Amygdala (tissue), 56 donors: Measurements from ENCODE around the gene CATSPER4.
A peak's percentile ranks its signal among the peaks of the same experiment; 100 is the strongest.
"Not testable (repeated sequence)": the region's sequence is repeated elsewhere in the genome, so short reads cannot be mapped to it uniquely, and the experiment has no call there.

Source experiments
- DNase-seq, 56 donors: peaks; one replicate each; lab custom pipeline; 2025; lab: John Stamatoyannopoulos, UW

CATSPER4 gene

DNA sequence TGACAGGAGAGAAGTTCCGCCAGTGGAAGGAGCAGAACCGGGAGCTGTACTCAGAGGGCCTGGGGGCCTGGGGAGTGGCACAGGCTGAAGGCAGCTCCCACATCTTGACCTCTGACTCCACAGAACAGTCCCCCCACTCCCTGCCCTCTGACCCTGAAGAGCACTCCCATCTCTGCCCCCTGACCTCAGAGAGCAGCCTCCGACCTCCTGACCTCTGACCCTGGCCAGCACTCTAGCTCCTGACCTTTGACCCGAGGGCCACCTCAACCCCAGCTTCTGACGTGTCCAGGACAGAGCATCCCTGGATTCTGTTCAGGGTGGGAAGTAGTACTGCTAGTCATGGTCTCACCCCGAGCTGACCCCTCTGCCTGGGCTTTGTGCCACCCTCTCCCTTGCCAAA, 1.1 kb upstream of the CATSPER4 start:
- DNase-seq, result peak in 2 of 56 donors; percentile 10 to 41

DNA sequence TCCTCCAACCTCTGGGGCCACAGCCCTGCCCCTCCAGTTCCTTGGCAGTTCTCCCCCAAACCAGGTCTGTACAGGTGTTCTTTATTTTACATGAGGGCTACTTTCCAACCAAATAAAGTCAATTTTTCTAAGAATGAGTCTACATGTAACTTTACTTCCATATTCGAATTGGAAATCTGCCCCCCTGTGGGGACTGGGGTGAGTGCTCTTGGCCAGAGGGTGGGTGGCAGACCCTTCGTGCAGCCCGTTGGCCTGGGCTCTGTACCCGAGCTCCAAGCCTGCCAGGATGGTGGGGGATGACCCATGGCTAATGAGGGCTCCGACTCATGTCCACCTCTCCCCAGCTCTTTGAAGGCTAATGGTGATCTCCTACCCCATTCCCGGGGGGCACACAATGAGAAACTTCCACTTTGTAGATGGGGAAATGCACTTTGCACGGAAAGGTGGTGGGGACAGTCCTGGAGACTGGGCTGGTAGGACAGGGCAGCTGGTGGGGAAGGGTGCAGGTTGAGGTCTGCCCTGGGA, 589 bp upstream of the CATSPER4 start:
- DNase-seq, result no peak

DNA sequence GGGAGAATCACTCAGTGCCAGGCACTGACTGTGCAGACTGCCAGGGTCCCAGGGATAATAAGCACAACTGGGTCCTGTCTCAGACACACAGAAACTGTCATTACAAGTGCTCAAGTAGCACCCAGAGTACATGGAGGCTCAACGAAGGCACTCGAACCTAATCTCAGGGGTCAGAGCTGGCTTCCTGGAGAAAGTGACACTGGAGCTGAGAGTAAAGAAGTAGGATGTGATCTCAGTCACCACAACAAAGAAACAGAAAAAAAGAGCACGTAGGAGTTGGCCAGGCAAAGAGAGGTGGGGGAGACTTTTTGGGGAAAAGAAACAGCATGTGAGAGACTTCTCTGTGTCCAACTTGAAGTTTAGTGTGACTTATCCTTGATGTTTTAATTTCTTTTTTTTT, 1.3 kb downstream of the CATSPER4 start:
- no peak for DNase-seq

DNA sequence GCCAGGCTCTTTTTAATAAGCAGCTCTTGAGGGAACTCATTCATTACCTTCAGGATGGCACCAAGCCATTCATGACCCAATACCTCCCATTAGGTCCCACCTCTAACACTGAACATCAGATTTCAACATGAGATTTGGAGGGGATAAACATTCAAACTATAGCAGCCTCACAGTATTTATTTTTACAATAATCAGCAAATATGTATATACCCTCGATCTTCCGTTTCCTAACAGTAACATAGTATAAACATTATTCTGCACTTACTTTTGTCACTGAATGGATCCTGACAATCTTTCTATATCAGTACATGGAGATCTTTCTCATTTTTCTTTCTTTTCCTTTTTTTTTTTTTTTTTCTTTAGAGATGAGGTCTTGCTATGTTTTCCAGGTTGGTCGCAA, 5.4 kb downstream of the CATSPER4 start:
- DNase-seq, result no peak

DNA sequence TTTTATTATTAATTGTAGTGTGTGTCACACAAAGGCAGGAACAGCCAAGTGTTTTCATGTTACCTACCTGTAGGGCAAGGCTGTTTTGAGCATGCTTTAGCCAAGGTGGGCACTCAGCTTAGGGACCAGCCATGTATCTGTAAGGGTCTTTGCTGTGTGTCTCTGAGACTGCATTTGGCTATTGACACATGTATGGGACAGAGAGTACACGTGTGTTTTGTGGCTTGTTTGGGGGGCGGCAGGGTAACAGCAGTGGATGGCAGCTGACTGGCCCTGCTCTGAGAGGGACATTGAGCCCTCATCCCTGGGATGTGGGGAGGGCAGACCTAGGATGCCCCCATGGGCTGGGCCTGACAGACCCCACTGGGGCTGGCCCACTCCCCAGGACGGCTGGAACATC, 6.9 kb downstream of the CATSPER4 start:
- DNase-seq, result no peak

DNA sequence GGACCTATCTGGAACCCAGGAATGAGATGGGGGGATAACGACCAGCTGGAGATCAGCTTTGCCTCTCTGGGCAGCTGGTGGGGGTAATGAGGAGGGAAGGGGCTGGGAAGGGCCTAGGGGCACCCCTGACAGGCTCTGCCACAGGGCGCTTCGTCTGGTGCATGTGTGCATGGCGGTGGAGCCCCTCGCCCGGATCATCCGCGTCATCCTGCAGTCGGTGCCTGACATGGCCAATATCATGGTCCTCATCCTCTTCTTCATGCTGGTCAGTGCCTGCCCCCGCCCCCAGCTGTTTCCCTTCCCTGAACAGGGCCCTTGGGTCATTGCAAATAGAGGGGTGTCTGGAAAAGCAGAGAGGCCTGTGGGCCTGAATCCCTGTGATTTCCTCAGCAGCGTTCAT, 7.4 kb downstream of the CATSPER4 start:
- no peak for DNase-seq

DNA sequence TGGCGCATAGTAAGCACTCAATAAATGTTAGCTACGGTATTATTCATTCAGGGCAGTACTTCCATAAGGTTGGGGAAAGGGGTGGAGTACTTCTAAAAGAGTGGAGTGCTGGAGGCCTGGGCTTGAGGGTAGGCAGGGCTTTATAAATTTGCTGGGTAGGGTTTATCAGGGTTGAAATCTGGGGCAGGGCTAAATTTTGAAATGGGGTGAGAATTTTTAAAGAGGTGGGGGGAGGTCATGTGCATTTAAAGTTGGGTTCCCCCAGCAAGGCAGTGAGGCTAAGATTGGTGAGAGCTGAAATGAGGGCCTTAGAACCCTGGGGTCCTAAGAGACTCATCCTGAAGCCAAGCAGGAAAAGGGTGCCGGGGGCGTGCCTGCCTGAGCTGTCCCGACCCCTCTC, 10.0 kb downstream of the CATSPER4 start:
- DNase-seq, result no peak

DNA sequence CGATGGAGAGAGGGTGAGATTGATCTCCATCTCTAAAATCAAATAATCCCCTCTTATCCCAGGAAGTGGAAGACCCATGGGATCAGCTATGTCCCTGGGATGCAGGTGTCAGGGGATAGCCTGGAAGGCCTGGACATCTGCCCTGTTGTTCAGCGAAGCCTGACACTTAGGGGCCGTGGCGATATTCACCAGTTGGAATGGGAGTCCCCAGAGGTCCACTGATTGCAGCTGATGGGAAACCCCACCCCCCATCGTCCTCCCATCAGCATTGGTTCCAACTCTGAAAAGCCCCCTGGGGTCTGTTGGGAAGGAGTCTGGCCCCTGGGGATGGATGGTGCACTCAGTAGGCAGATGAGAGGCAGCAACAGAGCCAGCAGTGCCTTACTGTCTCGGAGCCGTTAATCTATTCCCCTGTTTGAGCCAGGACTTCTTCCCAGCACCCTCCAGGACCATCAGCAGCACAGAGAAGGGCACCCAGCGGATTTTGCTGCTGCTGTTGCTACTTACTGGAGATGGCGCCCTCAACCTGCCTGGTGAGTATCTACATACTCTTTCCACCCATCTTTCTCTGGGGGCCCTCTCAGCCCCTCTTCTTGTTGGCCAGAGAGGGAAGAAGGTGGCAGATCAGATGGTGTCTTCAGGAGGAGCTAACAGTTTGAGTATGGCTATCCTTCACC, 13.4 kb downstream of the CATSPER4 start:
- no peak for DNase-seq

DNA sequence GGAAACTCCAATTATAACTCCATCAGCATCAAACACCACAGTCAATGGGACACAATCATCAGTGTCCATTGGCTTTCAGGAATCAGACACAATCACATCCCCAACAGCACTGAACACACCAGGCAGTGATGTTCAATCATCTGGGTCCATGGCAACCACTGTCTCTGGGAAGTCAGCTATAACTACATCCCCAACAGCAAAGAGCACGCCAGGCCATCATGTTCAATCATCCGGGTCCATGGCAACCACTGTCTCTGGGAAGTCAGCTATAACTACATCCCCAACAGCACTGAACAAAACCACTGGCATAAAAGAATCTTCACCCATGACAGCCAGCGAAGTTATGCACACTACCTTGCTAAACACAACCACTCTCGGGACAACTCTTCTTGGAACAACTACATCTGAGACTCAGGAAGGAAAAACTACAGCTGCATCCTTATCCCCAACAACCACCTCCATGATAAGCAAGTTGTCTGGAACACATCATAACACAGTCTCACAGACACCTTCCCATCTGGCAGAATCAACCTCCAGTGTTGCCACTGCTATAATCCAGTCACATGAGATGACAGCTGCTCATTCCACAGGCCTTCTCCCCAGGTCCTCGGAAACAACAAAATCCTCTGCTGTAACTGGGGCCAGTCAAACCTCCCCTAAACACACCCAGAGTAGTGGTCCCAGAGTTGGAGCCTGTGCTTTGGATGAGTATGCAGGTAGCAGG, 19.9 kb downstream of the CATSPER4 start:
- DNase-seq, result no peak

DNA sequence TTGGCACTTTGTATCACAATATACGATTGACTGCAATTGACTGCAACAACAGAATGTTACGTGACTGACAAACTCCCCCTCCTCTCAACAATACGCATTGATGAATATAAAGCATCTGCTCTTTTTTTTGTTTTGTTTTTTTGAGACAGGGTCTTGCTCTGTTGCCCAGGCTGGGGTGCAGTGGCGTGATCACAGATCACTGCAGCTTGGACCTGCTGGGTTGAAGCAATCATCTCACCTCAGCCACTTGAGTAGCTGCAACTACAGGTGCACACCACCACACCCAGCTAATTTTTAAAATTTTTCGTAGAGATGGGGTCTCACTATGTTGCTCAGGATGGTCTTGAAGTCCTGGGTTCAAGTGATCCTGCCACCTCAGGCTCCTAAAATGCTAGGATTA, 22.3 kb downstream of the CATSPER4 start:
- DNase-seq, result no peak

DNA sequence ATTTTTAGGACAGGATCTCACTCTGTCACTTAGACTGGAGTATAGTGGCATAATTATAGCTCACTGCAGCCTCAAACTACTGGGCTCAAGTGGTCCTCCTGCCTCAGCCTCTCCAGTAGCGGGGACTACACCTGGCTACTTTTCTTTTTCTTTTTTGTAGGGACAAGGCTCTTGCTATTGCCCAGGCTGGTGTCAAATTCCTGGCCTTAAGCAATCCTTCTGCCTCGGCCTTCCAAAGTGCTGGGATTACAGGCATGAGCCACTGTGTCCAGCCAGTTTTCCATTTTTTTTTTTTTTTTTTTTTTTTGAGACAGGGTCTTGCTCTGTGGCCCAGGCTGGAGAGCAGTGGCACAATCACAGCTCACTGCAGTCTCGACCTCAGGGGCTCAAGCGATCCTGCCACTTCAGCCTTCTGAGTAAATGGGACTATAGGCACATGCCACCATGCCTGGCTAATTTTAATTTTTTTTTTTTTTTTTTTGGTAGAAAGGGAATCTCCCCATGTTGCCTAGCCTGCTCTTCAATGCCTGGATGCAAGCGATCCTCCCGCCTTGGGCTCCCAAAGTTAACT, 23.0 kb downstream of the CATSPER4 start:
- DNase-seq, result no peak

DNA sequence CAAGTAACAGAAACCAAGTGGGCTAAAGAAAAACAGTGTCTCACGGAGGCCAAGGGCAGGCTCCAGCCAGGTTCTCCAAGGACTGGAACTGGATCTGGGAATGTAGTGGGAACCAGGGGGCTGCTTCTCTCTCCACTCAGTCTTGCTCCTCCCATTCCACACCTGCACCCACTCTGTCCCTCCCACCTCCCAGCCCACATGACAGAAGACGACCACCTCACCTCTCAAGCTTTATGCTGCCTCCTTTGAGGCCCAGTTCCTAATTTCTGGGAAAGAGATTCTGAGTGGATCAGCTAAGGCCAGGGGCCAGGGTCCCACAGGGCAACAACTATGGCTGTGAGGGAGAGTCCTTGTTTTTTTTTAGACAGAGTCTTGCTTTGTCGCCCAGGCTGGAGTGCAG, 24.8 kb downstream of the CATSPER4 start:
- DNase-seq, result no peak

DNA sequence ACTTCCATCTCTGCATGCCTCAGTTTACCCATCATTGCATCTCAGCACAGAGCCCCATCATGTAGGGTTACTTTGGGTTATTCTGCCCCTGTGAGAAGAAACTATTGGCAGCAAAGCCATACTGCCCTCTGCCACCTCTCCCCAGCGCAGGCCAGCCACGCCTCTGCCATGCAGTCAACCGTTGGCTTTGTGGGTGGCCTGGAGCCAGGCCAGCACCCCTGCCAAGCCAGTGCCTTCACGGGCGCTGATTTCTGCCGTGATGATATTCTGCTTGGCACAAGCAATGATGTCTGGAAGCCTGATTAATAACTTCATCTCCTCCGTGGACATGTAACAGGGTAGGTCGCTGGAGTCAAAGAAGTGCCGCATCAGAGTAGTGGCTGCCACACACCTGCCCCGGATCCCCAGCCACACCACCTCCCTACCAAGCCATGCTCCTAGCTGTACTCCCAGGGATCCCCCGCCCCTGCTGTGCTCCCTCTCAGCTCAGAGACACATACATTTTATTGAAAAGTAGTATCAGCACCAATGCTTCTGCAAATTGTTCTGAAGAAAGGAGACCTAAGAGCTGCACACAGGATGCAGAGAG, 28.6 kb downstream of the CATSPER4 start:
- DNase-seq, result no peak

DNA sequence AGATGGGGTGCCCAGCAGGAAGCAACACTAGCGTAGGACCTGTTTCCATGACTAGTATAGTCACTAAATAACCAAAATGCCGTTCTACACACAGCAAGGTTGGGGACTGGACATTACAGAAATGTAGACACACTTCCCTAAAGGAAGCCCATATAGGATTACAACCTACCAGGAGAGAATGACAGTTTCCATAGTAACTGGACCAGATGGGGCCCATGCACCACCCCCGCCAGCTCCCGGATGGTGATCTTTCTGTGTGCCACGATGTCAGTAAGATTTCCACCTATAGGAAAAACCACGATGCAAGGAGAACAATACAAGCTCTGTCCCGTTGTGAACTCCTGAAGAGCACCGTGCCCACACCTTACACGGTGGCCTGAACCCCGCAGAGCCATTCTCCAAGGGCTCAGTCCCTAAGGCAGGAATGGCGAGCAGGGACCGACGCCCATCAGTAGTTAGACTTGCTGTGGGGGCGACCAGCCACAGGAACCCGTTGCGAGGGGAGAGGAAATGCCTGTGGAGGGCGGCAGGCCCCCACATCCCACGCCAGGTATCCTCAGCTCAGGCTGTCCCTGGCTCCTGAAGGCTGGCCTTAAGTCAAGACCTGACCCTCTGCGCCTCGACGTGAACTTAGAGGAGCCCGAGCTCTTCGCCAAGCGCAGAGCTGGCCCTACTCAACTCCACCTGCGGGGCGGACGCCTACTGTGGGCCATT, 30.0 kb downstream of the CATSPER4 start:
- DNase-seq, result peak in 9 of 56 donors; percentile 1 to 24 (median 7)

DNA sequence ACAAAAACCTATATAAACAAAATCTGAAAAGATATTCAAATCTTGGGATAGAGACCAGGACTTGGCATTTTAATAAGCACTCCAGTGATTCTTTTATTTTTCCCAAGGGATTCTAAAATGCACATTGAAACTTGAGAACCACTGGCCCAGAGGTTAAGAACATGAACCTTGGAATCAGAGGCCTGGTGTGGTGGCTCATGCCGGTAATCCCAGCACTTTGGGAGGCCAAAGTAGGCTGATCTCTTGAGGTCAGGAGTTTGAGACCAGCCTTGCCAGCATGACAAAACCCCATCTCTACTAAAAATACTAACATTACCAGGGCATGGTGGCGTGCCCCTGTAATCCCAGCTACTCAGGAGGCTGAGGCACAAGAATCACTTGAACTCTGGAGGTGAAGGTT, 30.7 kb downstream of the CATSPER4 start:
- no peak for DNase-seq

DNA sequence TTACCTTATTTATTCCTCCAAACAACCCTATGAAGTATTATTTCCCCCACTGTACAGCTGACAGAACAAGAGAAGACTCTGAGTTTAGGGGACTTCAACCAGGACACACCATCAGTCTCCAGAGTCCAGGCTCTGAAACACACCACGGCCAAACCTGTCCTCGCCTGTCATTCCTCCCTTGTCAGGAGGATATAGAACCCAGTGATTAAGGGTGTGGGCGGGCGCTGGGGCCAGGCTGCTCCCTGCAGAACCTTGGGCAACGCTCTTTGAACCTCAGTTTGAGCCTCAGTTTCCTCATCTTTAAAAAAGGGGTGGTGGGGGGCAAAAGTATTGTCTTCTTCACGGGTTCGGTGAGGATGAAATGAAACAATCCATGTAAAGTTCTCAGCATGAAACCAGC, 34.2 kb downstream of the CATSPER4 start:
- DNase-seq, result no peak

DNA sequence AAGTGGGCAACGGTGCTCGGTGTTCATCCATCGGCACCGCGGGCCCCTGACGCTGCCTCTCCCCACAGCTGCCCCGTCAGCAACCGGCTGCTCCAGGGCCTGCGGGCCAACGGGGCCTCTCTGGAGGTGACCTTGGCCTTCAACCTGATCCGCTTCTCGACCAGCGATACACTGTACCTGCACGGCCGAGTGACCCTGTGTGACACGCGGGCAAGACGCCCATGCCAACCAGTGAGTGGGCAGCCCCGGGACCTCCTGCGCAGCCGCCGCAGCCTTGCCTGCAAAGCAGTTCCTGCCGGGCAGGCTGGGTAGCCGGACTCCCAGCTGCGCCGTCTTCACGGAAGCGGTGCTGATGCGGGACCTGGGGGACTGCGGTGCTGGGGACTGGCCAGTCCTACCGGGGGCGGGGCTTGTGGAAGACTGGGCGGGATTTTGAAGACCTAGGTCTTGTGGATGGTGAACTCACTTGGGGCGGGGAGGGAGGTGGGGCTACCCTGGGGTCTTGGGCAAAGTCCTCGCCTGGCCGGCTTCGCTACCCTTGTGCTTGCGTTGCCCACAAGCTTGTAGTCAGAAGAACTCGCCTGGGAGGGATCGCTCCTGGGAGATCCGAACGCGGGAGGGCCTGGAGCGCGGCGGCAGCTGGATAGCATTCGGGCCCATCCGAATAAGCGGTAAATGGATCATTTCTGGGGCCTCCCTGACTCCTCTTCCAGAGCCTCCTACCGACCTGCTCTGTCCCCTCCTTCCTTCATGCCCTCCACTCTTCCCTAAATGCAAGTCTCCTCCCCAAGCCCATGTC, 34.8 kb downstream of the CATSPER4 start:
- DNase-seq, result peak in 51 of 56 donors; percentile 4 to 77 (median 40)

DNA sequence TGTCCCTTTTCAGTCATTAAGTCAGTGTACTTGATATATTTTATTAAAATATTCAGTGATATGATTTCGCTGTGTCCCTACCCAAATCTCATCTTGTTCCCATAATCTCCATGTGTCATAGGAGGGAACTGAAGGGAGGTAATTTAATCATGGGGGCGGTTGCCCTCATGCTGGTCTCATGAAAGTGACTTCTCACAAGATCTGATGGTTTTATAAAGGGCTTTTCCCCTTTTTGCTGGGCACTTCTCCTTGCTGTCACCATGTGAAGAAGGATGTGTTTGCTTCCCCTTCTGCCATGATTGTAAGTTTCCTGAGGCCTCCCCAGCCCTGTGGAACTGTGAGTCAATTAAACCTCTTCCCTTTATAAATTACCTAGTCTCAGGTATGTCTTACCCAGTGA, 40.3 kb downstream of the CATSPER4 start:
- not testable (repeated sequence) for DNase-seq

DNA sequence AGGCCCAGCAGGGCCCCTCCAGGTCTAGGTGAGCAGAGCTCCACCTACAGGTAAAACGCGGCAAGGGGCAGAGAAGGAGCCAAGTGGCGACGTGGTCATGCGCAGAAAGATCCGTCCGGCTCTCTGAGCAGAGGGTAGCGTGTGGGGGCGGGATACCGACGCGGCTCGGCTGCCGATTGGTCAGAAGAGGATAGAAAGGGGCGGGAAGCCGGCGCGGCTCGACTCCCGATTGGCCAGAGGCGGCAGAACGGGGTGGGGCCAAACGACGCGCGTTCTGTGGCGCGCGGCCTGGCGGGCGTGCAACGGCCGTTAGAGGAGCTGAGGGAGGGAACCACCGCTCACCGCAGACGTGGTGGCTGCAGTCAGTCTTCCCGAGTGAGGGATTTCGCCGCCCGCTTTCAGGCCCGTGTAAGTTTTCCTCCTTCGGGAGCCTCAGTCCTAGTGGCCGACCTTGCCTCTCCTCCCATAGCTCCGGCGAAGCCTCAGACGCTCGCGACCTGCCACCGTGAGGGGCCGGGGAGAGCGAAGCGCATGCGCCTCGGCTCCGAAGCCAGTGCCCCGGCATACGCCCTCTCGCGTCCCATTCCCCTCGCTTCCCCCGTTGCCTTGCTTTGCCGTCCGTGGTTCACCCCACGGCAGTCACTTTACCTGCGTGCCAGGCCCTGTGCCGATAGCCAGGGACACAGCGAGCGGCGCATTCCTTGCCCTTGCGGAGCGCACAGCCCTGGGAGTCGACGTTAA, 43.7 kb downstream of the CATSPER4 start, which contains the start of gene CEP85:
Gene CEP85, plus strand, starts transcription at position 298 of the 741 bp plus-strand sequence. CDS start 5,584 bp downstream, outside the sequence.
- peak; percentile 82 to 99 (median 96) for DNase-seq
